DMS53 (cell line): ENCODE measurements around the gene TMEM205.
"Not testable (repeated sequence)": the region's sequence is repeated elsewhere in the genome, so short reads cannot be mapped to it uniquely, and the experiment has no call there.

ENCODE experiments used
- DNase-seq: peaks from one replicate; lab custom pipeline; 2025; lab: John Stamatoyannopoulos, UW

The TMEM205 gene

GRCh38 chr19:11339254-11340098 lies 6.6 kb downstream of the TMEM205 start, which contains the start of gene RAB3D:
Gene RAB3D (minus strand): TSS chr19:11339657. CDS start chr19:11337399, 2,258 bp downstream.
- peak; percentile 95 for DNase-seq

- peak; percentile 33 for DNase-seq
Measured at GRCh38 chr19:11338569-11339253, 7.4 kb downstream of the TMEM205 start.

- DNase-seq: no peak
Measured at GRCh38 chr19:11338121-11338520, 7.9 kb downstream of the TMEM205 start.

- DNase-seq: no peak
Measured at GRCh38 chr19:11337080-11337479, 9.0 kb downstream of the TMEM205 start.

GRCh38 chr19:11335449-11336146 lies 10.5 kb downstream of the TMEM205 start:
- DNase-seq: no peak

- peak; percentile 55 for DNase-seq
Measured at GRCh38 chr19:11333838-11334237, 12.2 kb downstream of the TMEM205 start.

DNA sequence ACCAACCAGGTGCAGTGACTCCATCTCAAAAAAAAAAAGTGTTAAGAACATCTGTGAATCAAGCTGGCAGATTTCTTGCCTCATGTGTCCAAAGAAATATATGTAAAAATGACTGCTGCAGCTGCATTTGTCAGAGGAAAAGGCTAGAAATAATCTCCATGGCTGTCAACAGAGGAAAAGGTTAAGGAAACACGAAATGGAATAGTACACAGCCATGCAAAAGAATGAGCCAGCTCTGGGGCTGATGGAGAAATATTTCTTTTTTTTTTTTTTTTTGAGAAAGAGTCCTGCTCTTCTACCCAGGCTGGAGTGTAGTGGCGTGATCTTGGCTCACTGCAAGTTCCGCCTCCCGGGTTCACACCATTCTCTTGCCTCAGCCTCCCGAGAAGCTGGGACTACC lies 13.2 kb downstream of the TMEM205 start:
- no peak for DNase-seq

GRCh38 chr19:11331502-11331901 lies 14.6 kb downstream of the TMEM205 start:
- no peak for DNase-seq

- DNase-seq: no peak
Measured at GRCh38 chr19:11330127-11330526, 15.9 kb downstream of the TMEM205 start.

DNA sequence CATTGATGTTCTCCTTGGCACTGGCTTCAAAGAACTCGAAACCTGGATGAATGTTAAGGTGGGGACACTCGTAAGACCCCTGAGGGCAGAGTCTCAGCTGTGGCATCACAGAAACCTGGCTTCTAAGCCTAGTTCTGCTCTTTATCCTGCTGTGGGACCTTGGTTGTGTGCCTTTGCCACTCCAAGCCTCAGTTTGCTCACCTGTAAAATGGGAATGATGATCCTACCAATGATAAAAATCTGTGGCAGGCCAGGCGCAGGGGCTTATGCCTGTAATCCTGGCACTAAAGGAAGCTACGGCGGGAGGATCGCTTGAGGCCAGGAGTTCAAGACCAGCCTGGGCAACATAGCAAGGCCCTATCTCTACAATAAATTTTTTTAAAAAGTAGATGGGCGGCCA lies 20.5 kb downstream of the TMEM205 start:
- no peak for DNase-seq

GRCh38 chr19:11324748-11325389 lies 21.2 kb downstream of the TMEM205 start:
- DNase-seq: no peak

DNA sequence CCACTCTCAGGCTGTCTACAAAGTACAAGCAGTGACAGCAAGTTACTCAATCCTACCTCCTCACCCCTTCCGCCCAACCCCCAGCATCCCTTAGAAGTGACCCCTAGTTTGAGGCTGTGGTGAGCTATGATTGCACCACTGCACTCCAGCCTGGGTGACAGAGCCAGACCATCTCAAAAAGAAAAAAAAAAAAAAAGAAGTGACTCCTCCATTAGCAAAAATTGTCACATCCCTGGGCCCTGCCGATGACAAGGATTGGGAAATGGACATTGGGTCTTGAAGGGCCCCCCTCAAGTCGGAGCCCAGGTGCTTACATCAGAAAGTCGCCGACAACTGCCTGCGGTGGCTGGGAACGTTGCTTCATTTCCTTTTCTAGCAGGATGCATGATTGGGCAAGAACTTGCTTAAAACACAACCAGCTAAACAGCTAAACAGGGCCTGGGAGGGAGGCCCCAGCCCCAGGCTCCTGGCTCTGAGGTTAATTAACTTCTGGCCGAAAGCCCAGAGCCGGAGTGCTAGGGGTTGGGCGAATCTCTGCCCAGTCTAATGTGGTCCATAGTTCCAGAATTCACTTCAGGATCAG lies 21.9 kb downstream of the TMEM205 start:
- DNase-seq: no peak

DNA sequence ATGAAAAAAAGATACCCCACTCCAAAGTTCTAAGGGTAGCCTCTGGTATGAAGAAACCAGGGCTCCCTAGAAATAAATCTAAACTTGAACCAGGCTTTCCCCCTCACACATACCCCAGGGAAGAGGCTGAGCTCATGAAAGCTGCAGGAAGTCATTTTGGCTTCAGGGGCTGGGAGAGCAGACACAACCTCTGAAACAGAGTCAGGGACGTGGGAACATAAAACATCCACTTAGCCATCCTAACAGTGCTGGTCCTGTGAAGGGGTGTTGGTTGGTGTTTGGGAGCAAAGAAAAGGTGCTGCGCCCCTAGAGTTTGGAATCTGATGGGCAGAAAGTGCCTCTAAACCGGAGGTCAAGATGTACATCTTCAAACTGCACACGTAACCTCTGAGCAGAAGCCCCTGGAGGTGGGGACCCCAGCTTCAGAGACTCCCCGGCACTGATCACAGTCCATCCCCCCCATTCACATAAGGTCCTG lies 22.4 kb downstream of the TMEM205 start:
- DNase-seq: no peak

DNA sequence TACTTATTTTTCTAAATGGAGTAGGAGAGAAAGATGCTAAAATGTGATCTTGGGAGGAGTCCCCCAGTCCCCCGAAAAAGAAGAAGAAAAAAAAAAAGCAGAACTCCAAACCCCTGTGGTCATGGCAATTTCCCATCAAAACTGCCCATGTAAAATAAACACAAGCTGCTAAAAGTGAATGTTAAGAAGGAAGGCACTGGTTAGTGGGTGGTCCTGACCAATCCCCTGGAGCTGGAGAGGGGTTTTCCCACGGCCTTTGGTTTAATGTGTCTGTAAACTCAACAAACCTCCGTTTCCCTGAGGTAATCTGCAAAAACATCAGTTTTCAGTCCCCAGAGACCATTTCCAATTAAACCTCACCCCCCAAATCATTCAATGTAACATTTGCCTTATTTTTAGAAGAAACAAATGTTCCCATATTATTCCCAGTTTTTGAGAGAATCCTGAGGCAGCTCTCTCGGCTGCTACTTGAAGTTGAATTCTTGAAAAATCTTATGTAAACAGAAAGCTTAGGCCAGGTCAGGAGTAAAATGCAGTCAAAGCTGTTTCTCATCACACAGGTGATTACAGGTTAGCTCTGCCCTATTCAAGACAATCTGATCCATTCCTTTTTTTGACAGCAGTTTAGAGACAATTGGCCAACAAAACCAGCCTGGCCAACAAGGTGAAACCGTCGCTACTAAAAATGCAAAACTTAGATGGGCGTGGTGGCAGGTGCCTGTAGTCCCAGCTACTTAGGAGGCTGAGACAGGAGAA lies 23.6 kb downstream of the TMEM205 start:
- no peak for DNase-seq

DNA sequence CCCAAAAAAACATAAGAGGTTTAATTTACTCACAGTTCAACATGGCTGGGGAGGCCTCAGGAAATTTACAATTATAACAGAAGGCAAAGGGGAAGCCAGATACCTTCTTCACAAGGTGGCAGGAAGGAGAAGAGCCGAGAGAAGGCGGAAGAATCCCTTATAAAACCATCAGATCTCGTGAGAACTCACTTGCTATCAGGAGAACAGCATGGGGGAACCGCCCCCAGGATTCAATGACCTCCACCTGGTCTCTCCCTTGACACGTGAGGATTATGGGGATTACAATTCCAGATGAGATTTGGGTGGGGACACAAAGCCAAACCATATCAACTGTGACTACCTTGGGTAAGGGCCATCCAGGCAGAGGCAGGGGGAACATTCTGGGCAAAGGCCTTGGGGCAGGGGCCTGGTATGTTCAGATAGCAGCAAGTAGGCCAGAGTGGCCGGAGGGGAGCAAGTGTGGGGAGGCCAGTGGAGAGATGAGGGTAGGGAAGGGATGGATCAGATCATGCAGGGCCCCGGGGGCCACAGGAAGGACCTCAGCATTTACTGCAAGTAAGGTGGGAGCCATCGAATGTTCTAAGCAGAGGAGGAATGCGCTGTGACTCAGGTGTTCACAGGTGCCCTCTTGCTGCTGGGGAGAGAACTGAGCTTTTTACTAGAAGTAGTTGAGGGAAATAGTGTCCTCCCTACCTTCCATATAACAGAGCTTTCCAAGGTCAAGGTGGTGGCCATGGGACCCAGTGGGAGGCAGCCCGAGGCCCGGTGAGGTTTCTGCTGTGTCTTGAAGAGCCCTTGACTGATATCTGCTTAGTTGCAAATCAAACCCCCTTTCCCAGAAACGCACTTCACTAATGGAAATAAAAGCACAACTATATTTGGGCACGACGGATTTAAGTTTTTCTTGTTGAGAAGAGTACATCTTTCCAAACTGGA lies 24.6 kb downstream of the TMEM205 start:
- DNase-seq: peak; percentile 33

DNA sequence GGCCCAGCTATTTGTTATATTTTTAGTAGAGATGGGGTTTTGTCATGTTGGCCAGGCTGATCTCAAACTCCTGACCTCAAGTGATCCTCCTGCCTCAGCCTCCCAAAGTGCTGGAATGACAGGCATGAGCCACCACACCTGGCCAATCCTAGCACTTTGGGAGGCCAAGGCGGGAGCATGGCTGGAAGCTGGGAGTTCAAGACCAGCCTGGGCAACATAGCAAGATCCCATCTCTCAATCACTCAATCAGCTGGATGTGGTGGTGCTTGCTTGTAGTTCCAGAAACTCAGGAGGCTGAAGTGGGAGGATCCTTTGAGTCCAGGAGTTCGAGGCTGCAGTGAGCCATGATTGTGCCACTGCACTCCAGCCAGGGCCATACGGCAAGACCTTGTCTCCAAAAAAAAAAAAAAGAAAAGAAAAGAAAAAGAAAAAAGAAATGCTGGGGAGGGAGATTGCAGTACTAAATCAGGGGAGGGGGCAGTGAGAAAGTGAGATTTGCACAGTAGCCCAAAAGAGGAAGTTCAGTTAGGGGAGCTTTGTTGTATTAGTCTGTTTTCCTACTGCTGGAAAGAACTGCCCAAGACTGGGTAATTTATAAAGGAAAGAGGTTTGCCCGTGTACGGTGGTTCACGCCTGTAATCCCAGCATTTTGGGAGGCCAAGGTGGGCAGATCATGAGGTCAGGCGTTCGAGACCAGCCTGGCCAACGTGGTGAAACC lies 25.6 kb downstream of the TMEM205 start:
- not testable (repeated sequence) for DNase-seq

GRCh38 chr19:11306337-11306736 lies 39.7 kb downstream of the TMEM205 start:
- peak; percentile 45 for DNase-seq

GRCh38 chr19:11304936-11305335 lies 41.1 kb downstream of the TMEM205 start:
- DNase-seq: no peak

DNA sequence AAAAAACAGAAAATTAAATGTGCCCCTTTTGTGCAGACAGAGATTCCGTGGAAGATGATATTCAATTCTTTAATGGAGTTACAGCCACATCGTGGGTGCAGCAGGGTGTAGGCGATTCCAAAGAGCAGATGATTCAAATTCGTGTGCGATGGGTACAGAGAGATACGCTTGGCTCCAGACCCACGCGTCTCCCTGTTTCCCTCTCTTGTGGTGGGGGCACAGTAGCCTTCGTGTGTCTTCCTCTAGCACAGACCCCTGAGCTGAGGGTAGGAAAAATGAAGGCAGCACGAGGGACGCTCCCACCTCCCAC lies 45.3 kb downstream of the TMEM205 start:
- no peak for DNase-seq
